Measurements from ENCODE around the gene SLC35E4. TPM values are rescaled to one million over a fixed set of nuclear protein-coding genes. Genes with fewer than 3 reads are reported as not detected.
A peak's percentile ranks its signal among the peaks of the same experiment; 100 is the strongest.

SLC35E4 gene
- total and polyA plus RNA-seq, 2 experiments from 2014 or later = 8.2 to 12.2 TPM

- Histone ChIP-seq H3K4me1 (ENCODE audit: low read depth) (peaks cover 10% of the 10 kb centered on the region), H3K36me3 (no peaks in the 10 kb centered on the region), H3K9me3 (ENCODE audit: low read depth) (no peaks in the 10 kb centered on the region), H3K27me3 (peaks cover 17% of the 10 kb centered on the region), H3K27ac (no peak overlapping the region), H3K4me3 (peak overlapping the region; percentile 49)
- no peak for TF ChIP-seq CTCF (IDR thresholded peaks at IDR 0.05; ENCODE audit: low read depth, low read length)
- no peak for DNase-seq (ENCODE audit: low read depth in 1 of 2, low spot score in 1 of 2)
Observed at GRCh38 chr22:30695351-30695851, 59.8 kb downstream of the SLC35E4 start.

DNA sequence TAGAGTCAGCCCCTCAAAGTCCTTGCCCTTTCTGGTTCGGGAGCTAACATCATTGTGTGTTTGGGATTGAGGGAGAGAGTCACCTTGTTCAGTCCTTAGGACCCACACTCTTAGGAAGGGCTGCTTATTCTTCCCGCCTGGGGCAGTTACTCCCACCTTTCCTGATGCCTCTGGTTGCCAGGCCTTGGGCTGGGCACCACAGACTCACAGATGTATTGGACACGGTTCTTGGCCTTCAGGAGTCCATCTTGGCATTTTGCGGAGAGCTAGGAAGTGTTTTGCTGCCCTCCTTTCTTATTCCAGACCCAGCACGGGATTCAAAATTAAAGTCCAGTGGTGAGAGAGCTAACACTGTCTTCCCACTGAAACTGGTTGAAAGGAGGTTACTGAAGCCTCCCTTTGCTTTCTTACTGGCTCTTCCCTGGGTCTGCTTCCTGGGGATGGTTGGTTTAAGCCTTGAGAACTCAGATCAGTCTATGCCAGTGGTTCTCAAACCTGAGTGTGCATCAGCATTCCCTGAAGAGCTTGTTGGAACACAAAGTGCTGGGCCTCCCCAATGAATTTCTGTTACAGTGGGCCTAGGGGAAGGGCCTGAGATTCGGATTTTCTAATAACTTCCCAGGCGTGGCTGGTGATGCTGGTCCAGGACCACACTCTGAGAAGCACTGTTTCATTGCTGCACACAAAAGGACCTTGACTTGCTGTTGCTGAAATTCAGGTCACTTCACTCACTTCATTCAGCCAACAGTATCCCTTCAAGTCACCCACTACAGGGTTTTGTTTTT, 60.5 kb downstream of the SLC35E4 start:
- no peaks in the 10 kb centered on the region for H3K36me3 ChIP-seq
- no peak overlapping the region for H3K4me3 ChIP-seq
- peaks cover 10% of the 10 kb centered on the region for H3K4me1 ChIP-seq (ENCODE audit: low read depth)
- H3K27ac ChIP-seq = no peak overlapping the region
- no peak for TF ChIP-seq CTCF (IDR thresholded peaks at IDR 0.05; ENCODE audit: low read depth, low read length)
- peaks cover 17% of the 10 kb centered on the region for H3K27me3 ChIP-seq
- no peak for DNase-seq (ENCODE audit: low read depth in 1 of 2, low spot score in 1 of 2)
- no peaks in the 10 kb centered on the region for H3K9me3 ChIP-seq (ENCODE audit: low read depth)

Other genes with a start within 250 kb of the SLC35E4 start
- 30.4 and 39.8 TPM in 2 replicates for gene RNF215, start 248.4 kb upstream of the SLC35E4 start, total RNA-seq
- 9.5 and 13.1 TPM in 2 replicates for gene RNF215, start 248.4 kb upstream of the SLC35E4 start, polyA plus RNA-seq
- 2.2 and 2.9 TPM in 2 replicates for gene SEC14L2, start 238.8 kb upstream of the SLC35E4 start, total RNA-seq
- gene SEC14L2, start 238.8 kb upstream of the SLC35E4 start, polyA plus RNA-seq = 11.2 and 13.9 TPM in 2 replicates
- 39.3 and 73.4 TPM in 2 replicates for gene MTFP1, start 210.0 kb upstream of the SLC35E4 start, total RNA-seq
- gene MTFP1, start 210.0 kb upstream of the SLC35E4 start, polyA plus RNA-seq = 64.8 and 100.0 TPM in 2 replicates
- gene SEC14L3, start 163.8 kb upstream of the SLC35E4 start, total RNA-seq = not detected in 2 replicates
- not detected in 2 replicates for gene SEC14L3, start 163.8 kb upstream of the SLC35E4 start, polyA plus RNA-seq
- gene SEC14L4, start 130.1 kb upstream of the SLC35E4 start, total RNA-seq = 0.33 TPM in 1 of 2 replicates, not detected in the other
- gene SEC14L4, start 130.1 kb upstream of the SLC35E4 start, polyA plus RNA-seq = 0.09 TPM in 1 of 2 replicates, not detected in the other
- gene SEC14L6, start 89.0 kb upstream of the SLC35E4 start, total RNA-seq = 2.4 and 4.7 TPM in 2 replicates
- 1.2 and 2.2 TPM in 2 replicates for gene SEC14L6, start 89.0 kb upstream of the SLC35E4 start, polyA plus RNA-seq
- 0.32 and 2.9 TPM in 2 replicates for gene GAL3ST1, start 61.1 kb upstream of the SLC35E4 start, total RNA-seq
- gene GAL3ST1, start 61.1 kb upstream of the SLC35E4 start, polyA plus RNA-seq = 1.5 and 4.6 TPM in 2 replicates
- 49.1 and 56.3 TPM in 2 replicates for gene PES1, start 43.9 kb upstream of the SLC35E4 start, total RNA-seq
- gene PES1, start 43.9 kb upstream of the SLC35E4 start, polyA plus RNA-seq = 52.5 and 57.7 TPM in 2 replicates
- 6.1 and 6.6 TPM in 2 replicates for gene TCN2, start 28.6 kb upstream of the SLC35E4 start, total RNA-seq
- 7.6 and 7.8 TPM in 2 replicates for gene TCN2, start 28.6 kb upstream of the SLC35E4 start, polyA plus RNA-seq
- gene DUSP18, start 32.1 kb downstream of the SLC35E4 start, total RNA-seq = 6.1 and 6.8 TPM in 2 replicates
- 11.0 and 16.2 TPM in 2 replicates for gene DUSP18, start 32.1 kb downstream of the SLC35E4 start, polyA plus RNA-seq
- 19.4 and 39.2 TPM in 2 replicates for gene OSBP2, start 59.1 kb downstream of the SLC35E4 start, total RNA-seq
- 21.0 and 32.5 TPM in 2 replicates for gene OSBP2, start 59.1 kb downstream of the SLC35E4 start, polyA plus RNA-seq